GM21390 (cell line): ENCODE data around the gene TYROBP.
"Not testable (repeated sequence)": the region's sequence is repeated elsewhere in the genome, so short reads cannot be mapped to it uniquely, and the experiment has no call there.

Source experiments
- ATAC-seq: cut with Tn5 transposase; IDR thresholded peaks from one replicate; pipeline ENCODE4 v1.9.1; 2021; ENCODE audit not compliant: unreplicated experiment

TYROBP gene

DNA sequence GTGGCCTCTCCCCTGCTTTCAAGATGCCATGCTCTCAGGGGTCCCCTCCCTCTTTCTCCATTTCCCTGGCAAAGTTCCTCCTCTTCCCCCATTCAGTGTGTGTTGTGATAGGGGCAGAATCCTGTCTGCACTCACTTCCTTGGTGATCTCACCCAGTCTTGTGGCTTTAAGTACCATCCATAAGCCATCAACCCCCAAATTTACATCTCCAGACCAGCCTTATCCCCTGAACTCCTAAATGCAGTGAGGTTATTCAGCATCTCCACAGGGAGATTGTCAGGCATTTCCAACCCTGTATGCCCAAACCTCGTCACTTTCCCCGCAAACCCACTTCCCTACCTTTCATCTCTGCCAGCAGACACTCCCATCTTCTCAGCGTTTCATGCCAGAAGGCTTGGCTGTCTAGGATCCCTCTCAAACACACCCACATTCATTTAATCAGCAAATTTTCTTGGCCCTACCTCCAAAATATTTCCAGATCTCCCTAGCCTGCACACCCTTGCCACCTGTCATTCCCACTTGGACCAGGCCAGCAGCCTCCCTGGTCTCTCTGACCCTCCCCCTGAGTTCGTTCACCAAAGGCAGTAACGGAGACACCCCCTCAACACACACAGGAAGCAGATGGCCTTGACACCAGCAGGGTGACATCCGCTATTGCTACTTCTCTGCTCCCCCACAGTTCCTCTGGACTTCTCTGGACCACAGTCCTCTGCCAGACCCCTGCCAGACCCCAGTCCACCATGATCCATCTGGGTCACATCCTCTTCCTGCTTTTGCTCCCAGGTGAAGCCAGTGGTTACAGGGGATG, 6.0 kb downstream of the TYROBP start, which contains the start of gene HCST:
TSS of gene HCST (plus strand) at position 676 of the 808 bp plus-strand sequence. CDS start at position 741, 65 bp downstream.
- no peak for ATAC-seq

GRCh38 chr19:35901055-35901644, 6.9 kb downstream of the TYROBP start:
- no peak for ATAC-seq

- ATAC-seq = no peak
Observed at GRCh38 chr19:35899547-35900214, 8.4 kb downstream of the TYROBP start.

GRCh38 chr19:35898499-35898809, 9.6 kb downstream of the TYROBP start:
- ATAC-seq = no peak

- no peak for ATAC-seq
Observed at GRCh38 chr19:35897706-35898451, 10.2 kb downstream of the TYROBP start.

DNA sequence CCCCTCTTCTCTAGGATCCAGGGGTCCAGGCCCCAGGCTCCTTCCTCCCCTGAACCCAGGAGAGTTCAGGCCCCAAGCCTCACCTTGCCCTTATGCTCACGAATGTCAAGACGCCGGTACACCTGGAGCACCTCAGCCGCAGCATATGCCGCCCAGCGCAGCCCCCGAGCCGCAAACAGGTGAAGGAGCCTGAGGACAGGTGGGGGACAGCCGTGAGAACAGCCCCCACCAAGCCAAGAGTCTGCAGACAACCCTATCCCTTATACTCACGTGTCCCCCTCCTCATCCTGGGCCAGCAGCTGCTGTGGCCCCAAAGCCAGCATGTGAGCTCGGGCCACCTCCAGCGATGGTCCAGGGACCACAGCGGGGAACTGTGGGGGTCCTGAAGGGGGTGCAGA, 11.5 kb downstream of the TYROBP start:
- ATAC-seq = no peak

GRCh38 chr19:35895911-35896642, 12.0 kb downstream of the TYROBP start:
- no peak for ATAC-seq

GRCh38 chr19:35894342-35894741, 13.8 kb downstream of the TYROBP start:
- ATAC-seq = no peak

GRCh38 chr19:35891819-35892218, 16.3 kb downstream of the TYROBP start:
- ATAC-seq = not testable (repeated sequence)

DNA sequence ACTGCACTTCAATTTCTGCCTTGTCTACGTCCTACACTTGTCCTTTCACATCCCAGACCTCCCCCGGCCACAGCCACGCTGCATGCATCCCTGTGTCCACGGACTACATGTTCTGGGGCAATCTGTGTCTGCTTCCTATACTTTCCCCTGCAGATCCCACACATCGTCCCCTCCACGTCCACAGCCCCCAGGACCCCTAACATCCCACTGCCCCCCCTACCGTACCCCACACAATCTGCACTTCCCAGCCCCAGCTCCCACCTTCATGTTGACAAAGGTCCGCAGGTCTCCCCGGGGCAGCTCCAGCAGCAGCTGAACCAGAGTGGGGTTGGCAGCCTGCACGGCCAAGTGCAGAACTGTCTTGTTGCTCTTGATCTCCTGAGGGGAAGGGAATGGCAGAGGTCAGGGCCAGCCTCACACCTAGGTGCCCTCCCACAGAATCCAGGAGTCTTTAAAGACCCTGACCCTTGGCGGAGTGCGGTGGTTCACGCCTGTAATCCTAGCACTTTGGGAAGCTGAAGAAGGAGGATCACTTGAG, 17.9 kb downstream of the TYROBP start:
- no peak for ATAC-seq

DNA sequence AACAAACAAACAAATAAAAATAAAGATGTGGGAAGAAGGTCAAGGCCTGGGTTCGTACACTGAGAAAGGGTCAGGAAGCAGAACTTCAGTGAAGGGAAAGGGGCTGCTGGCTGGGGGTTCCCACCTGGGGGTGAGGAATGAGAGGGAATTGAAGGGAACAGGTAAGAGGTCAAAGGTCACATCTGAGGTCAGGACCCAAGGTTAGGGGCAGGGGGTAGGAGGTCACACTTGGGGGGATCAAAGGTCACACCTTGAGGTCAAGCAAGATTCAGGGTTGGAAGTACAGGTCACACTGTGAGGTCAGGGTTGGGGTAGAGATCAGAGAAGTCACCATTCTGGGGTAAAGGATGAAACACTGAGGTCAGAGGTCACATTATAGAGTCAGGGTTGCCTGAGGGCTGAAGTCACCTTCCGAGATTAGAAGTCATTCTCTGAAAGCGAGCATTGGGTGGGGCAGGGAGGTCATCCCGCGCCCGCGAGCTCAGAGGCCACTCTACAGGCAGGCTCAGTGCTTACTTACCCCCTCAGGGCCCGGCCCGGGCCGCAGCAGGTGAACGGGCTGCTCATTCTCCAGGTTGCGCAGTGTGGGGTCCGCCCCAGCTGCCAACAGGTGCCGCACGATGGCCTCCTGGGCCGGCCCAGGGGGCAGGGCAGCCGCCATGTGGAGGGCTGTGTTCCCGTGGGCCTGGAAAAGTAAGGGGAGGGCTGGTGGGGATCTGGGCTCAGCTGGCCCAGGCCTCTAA, 18.6 kb downstream of the TYROBP start:
- ATAC-seq = no peak

DNA sequence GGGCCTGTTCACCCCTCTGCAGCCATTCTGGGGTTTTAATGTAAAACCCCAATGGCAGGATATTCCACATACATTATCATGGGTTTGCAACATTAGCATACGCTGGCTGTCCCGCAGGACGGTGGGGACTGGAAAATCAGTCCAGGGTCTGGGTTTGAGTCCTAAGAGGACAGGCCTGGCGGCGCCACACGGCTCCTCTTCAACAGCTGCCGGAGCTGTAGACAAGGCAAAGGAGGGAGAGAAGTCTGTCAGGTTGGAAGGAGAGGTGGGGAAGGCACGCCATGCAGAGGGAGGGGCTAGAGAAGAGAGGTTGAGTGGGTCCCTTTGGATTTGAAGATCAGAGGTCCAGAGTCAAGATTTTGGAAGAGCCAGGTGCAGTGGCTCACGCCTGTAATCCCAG, 19.7 kb downstream of the TYROBP start:
- ATAC-seq = no peak

DNA sequence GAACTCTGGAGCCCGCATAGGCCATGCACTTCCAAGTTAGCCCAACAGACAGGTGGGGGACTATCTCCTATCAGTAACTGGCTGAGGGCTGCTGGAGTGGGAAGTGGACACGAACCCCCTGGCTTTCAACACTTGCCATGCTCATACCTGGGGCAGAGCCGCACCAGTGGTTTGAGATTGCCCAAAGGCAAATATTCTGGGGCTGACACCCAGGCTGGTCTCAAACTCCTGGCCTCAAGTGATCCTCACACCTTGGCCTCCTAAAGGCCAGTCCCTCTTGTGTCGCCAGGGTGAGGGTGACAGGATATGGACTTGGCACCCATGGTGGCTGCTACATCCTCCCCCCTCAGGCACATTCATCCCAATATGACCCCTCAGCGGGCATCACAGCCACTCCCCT, 20.9 kb downstream of the TYROBP start:
- ATAC-seq = no peak

DNA sequence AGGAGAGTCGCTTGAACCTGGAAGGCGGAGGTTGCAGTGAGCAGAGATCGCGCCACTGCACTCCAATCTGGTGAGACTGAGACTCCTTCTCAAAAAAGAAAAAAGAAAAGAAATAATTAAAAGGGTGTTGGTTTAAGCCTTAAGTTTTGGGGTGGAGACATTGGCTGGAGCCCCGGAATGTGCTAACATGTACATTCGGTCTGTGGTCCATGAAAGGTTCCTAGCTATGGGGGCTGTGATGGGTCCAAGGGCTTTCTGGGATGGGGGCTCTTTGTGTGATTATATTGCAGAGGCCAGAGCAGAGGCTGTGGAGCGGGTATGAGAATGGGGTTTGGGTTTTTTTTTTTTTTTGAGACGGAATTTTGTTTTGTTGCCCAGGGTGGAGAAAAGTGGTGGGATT, 22.2 kb downstream of the TYROBP start:
- ATAC-seq = no peak

DNA sequence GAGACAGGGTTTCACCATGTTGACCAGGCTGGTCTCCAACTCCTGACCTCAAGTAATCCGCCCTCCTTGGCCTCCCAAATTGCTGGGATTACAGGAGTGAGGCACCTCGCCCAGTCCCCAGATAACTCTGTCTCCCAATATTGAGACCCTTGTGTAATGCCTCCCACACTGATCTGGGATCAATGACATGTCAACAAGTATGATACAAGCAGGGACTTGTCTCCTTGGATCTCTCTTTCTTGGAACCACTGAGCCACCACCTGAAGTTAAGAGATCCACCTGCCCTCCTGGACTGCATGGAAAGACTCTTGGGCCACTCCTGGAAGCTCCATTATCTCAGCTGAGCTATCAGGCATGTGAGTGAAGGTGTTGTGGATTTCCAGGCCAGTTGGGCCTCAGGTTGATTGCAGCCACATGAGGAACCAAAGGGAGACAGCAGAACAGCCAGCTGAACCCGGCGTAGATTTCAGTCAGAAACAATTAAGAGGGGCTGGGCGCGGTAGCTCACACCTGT, 22.8 kb downstream of the TYROBP start:
- no peak for ATAC-seq

DNA sequence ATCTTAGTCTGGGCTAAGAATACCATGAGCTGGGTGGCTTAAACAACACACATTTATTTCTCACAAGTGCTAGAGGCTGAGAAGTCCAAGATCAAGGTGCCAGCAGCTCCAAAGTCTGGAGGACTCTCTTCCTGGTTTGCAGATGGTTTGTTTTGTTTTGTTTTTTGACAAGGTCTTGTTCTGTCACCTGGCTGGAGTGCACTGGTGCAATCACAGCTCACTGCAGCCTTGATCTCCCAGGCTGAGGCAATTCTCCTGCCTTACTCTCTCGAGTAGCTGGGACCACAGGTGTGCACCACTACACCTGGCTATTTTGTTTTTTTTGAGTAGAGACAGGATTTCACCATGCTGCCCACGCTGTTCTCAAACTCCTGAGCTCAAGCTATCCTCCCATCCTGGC, 24.2 kb downstream of the TYROBP start:
- no peak for ATAC-seq

- ATAC-seq = no peak
Observed at GRCh38 chr19:35882114-35882832, 25.8 kb downstream of the TYROBP start.

DNA sequence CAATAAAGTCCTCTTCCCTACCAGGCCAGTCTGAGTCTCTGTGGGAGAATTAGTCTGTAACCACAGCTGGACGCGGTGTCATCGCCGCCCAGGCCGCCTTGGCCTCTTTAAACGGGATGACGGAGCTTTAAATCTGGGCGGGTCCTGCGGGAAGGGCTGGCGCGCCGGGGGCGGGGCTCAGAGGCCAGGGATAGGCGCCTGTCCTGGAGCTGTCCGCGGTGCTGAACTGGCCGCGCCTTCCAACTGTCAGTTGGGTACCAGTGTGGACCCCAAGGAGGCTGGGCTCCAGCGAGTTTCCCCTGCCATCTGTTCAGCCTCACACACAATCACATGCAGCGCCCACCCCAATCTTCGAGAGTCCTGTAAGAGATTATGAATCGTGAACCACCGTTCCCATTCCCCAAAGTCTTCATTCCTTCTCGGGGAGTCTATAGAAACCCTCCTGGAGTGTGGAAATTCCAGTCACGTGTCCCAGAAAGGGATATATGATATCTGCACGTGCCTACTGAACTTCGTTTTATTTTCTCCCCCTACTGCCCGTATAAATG, 28.3 kb downstream of the TYROBP start:
- no peak for ATAC-seq

GRCh38 chr19:35879068-35879467, 29.0 kb downstream of the TYROBP start:
- ATAC-seq = no peak
